Smooth muscle cell (in vitro differentiated cells): Measurements from ENCODE around the gene ACP4. TPM values are rescaled to one million over a fixed set of nuclear protein-coding genes. Genes with fewer than 3 reads are reported as not detected.

Experiments used
- polyA plus RNA-seq: library from polyadenylated mRNA; unstranded; fragments of >200 nt; fragmentation: Nextera tagmentation; extraction: Ambion mirVana; gene quantifications from 2 replicates; pipeline ENCODE4 v1.2.1, GENCODE V29; 2016
- small RNA-seq: library from RNA; depleted of rRNA; stranded (forward); fragments of <200 nt; gene quantifications from one replicate; pipeline ENCODE3, GENCODE V24; 2014
- total RNA-seq: library from RNA; depleted of rRNA; stranded (reverse); fragments of >200 nt; gene quantifications from 2 replicates; pipeline ENCODE4 v1.2.3, GENCODE V29; 2014

The ACP4 gene
- total and polyA plus RNA-seq, 2 experiments from 2014 or later, result 0.26 TPM; not detected in 1

Small RNAs within 50 kb of the gene (small RNA-seq; reads per million reads assigned to genes)
- 189 reads per million, percentile 99 among the genes with 10 or more reads in this experiment for gene SNORD88A
- gene SNORD88B, result not detected
- not detected for gene SNORD88C

Other genes with a start within 250 kb of the ACP4 start
- 8.6 and 10.1 TPM in 2 replicates for gene LRRC4B, start 222.0 kb upstream of the ACP4 start, total RNA-seq
- gene LRRC4B, start 222.0 kb upstream of the ACP4 start, polyA plus RNA-seq, result 1.7 and 2.2 TPM in 2 replicates
- gene SYT3, start 150.5 kb upstream of the ACP4 start, total RNA-seq, result 0.13 and 0.63 TPM in 2 replicates
- 0.54 and 1.8 TPM in 2 replicates for gene SYT3, start 150.5 kb upstream of the ACP4 start, polyA plus RNA-seq
- gene C19orf81, start 141.0 kb upstream of the ACP4 start, total RNA-seq, result 1.6 and 1.7 TPM in 2 replicates
- 12.8 and 13.5 TPM in 2 replicates for gene C19orf81, start 141.0 kb upstream of the ACP4 start, polyA plus RNA-seq
- 2.1 and 4.1 TPM in 2 replicates for gene SHANK1, start 70.6 kb upstream of the ACP4 start, total RNA-seq
- gene SHANK1, start 70.6 kb upstream of the ACP4 start, polyA plus RNA-seq, result 1.0 and 1.8 TPM in 2 replicates
- gene CLEC11A, start 67.1 kb upstream of the ACP4 start, total RNA-seq, result 48.3 and 53.4 TPM in 2 replicates
- gene CLEC11A, start 67.1 kb upstream of the ACP4 start, polyA plus RNA-seq, result 138 and 155 TPM in 2 replicates
- not detected in 2 replicates for gene GPR32, start 20.0 kb upstream of the ACP4 start, total RNA-seq
- not detected in 2 replicates for gene GPR32, start 20.0 kb upstream of the ACP4 start, polyA plus RNA-seq
- 0.85 TPM in 1 of 2 replicates, not detected in the other for gene KLK1, start 33.4 kb downstream of the ACP4 start, total RNA-seq
- gene KLK1, start 33.4 kb downstream of the ACP4 start, polyA plus RNA-seq, result not detected in 2 replicates
- not detected in 2 replicates for gene KLK15, start 43.2 kb downstream of the ACP4 start, total RNA-seq
- gene KLK15, start 43.2 kb downstream of the ACP4 start, polyA plus RNA-seq, result not detected in 2 replicates
- gene KLK3, start 64.5 kb downstream of the ACP4 start, total RNA-seq, result not detected in 2 replicates
- gene KLK3, start 64.5 kb downstream of the ACP4 start, polyA plus RNA-seq, result not detected in 2 replicates
- gene KLK2, start 83.0 kb downstream of the ACP4 start, total RNA-seq, result not detected in 2 replicates
- gene KLK2, start 83.0 kb downstream of the ACP4 start, polyA plus RNA-seq, result not detected in 2 replicates
- not detected in 2 replicates for gene KLK4, start 121.0 kb downstream of the ACP4 start, total RNA-seq
- 0.80 and 0.82 TPM in 2 replicates for gene KLK4, start 121.0 kb downstream of the ACP4 start, polyA plus RNA-seq
- gene KLK5, start 162.6 kb downstream of the ACP4 start, total RNA-seq, result 0.18 and 1.2 TPM in 2 replicates
- 0.38 TPM in 1 of 2 replicates, not detected in the other for gene KLK5, start 162.6 kb downstream of the ACP4 start, polyA plus RNA-seq
- gene KLK6, start 179.2 kb downstream of the ACP4 start, total RNA-seq, result 9.5 and 20.7 TPM in 2 replicates
- gene KLK6, start 179.2 kb downstream of the ACP4 start, polyA plus RNA-seq, result 7.1 and 29.5 TPM in 2 replicates
- 5.8 TPM in 1 of 2 replicates, not detected in the other for gene KLK7, start 193.5 kb downstream of the ACP4 start, total RNA-seq
- gene KLK7, start 193.5 kb downstream of the ACP4 start, polyA plus RNA-seq, result 0.25 TPM in 1 of 2 replicates, not detected in the other
- gene KLK8, start 211.2 kb downstream of the ACP4 start, total RNA-seq, result 1.7 and 11.6 TPM in 2 replicates
- gene KLK8, start 211.2 kb downstream of the ACP4 start, polyA plus RNA-seq, result 4.3 TPM in 1 of 2 replicates, not detected in the other
- 3.6 and 10.8 TPM in 2 replicates for gene KLK10, start 229.3 kb downstream of the ACP4 start, total RNA-seq
- 3.8 and 8.5 TPM in 2 replicates for gene KLK10, start 229.3 kb downstream of the ACP4 start, polyA plus RNA-seq
- gene KLK11, start 236.2 kb downstream of the ACP4 start, total RNA-seq, result 2.1 and 3.2 TPM in 2 replicates
- 0.97 TPM in 1 of 2 replicates, not detected in the other for gene KLK11, start 236.2 kb downstream of the ACP4 start, polyA plus RNA-seq
- 0.81 and 1.9 TPM in 2 replicates for gene KLK12, start 244.6 kb downstream of the ACP4 start, total RNA-seq
- gene KLK12, start 244.6 kb downstream of the ACP4 start, polyA plus RNA-seq, result 1.7 and 2.2 TPM in 2 replicates